ENCODE measurements around the gene SNRNP70.

DNA sequence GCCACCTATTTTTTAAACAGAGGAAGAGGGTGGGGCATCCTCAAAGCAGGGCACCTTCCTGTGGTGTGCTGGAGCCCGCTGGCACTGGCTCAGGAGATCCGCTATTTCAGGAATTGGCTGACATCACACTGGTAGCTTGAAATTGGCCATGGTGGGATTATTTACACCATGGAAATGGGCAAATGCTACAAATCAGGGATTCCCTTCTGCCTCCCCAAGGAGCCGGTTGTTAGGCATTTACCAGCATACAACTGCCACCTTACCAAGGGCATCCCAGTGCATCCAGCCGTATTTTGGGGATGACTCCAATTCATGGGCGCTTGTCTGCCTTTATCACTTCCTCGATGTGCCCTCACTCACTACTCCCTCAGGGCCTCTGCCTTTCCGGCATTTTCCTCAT lies 55.7 kb downstream of the SNRNP70 start:
- TF ChIP-seq, protein P1, sequence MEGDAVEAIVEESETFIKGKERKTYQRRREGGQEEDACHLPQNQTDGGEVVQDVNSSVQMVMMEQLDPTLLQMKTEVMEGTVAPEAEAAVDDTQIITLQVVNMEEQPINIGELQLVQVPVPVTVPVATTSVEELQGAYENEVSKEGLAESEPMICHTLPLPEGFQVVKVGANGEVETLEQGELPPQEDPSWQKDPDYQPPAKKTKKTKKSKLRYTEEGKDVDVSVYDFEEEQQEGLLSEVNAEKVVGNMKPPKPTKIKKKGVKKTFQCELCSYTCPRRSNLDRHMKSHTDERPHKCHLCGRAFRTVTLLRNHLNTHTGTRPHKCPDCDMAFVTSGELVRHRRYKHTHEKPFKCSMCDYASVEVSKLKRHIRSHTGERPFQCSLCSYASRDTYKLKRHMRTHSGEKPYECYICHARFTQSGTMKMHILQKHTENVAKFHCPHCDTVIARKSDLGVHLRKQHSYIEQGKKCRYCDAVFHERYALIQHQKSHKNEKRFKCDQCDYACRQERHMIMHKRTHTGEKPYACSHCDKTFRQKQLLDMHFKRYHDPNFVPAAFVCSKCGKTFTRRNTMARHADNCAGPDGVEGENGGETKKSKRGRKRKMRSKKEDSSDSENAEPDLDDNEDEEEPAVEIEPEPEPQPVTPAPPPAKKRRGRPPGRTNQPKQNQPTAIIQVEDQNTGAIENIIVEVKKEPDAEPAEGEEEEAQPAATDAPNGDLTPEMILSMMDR (conservative IDR thresholded peaks at IDR 0.05; ENCODE audit: low read length): no peak
- no peak for TF ChIP-seq EZH2phosphoT487 (IDR thresholded peaks at IDR 0.05; ENCODE audit: borderline replicate concordance, low read depth, low read length)
